CMK (cell line): ENCODE results near the gene SKI.
"Not testable (repeated sequence)": the region's sequence is repeated elsewhere in the genome, so short reads cannot be mapped to it uniquely, and the experiment has no call there.

Source experiments
- DNase-seq: peaks from one replicate; pipeline ENCODE4 v3.0.0-alpha.2; 2010; ENCODE audit warnings: low read depth

The SKI gene

DNA sequence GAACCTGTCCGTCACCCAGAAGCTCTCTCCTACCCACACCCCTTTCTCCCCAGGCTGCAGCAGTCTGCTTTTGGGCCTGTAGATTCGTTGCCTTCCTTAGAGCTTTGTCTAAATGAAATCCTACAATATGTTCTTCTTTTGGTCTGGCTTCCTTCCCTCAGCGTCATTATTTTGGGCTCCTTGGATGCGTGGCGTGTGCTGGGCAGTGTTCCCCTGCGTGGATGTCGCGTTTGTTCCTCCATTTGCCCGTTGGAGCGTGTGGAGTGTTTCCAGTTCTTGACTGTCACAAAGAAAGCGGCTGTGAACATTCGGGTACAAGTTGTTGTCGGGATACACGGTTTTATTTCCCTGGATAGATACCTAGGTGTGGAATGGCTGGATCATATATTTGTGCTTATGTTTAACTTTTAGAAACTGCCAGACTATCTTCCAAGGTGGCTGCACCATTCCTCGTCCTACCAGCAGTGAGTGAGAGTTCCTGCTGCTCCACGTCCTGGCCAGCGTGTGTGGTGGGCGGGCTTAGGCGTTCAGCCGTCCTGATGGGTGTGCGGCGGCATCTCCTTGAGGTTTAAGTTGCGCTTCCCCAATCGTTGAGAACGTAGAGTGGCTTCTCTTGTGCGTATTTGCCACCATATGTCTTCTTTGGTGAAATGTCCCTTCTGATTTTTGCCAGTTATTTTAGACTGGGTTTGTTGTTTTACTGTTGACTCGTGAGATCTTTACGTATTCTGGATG lies 31.7 kb downstream of the SKI start:
- no peak for DNase-seq

DNA sequence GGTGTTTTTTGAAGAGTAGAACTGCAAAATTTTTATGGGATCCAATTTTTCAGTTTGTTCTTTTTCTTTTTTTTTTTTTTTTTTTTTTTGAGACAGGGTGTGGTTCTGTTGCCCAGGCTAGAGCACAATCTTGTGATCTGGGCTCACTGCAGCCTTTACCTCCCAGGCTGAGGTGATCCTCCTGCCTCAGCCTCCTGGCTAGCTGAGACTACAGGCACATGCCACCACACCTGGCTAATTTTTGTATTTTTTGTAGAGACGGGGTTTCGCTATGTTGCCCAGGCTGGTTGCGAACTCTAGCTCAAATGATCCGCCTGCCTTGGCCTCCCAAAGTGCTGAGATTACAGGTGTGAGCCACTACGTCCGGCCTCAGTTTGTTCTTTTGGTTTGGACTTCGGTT lies 32.4 kb downstream of the SKI start:
- not testable (repeated sequence) for DNase-seq

DNA sequence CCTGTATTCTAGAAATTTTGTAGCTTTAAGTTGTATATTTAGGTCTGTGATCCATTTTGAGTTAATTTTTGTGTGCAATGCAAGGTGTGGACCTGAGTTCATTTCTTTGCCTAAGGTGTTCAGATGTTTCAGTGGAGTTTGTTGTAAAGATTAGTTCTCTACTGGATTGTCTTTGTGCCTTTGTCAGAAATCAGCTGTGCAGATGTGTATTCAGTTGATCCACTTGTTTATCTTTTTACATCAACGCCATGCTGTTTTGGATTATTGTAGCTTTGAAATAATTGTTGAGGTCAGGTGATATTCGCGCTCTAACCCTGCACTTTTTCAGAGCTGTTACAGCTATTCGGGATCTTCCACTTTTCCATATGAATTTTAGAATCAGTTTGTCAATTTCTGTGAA lies 32.8 kb downstream of the SKI start:
- no peak for DNase-seq

DNA sequence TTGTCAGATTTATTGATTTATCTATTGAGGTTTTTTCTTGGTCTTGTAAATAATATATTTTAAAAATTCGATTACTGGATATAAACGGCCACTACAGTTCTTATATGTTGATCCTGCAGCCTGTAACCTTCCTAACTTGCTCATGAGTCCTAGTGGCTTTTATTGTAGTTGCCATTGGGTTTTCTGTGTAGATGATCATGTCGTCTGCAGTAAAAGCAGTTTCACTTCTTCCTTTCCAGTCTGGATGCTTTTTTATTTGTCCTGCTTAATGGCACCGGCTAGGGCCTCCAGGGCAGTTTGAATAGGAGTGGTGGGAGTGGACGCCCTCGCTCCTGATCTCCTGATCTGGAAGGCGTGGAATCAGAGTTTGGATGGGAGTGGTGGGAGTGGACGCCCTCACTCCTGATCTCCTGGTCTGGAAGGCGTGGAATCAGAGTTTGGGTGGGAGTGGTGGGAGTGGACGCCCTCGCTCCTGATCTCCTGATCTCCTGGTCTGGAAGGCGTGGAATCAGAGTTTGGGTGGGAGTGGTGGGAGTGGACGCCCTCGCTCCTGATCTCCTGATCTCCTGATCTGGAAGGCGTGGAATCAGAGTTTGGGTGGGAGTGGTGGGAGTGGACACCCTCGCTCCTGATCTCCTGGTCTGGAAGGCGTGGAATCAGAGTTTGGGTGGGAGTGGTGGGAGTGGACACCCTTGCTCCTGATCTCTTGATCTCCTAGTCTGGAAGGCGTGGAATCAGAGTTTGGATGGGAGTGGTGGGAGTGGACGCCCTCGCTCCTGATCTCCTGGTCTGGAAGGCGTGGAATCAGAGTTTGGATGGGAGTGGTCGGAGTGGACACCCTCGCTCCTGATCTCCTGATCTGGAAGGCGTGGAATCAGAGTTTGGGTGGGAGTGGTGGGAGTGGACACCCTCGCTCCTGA lies 33.6 kb downstream of the SKI start:
- DNase-seq, result not testable (repeated sequence)

DNA sequence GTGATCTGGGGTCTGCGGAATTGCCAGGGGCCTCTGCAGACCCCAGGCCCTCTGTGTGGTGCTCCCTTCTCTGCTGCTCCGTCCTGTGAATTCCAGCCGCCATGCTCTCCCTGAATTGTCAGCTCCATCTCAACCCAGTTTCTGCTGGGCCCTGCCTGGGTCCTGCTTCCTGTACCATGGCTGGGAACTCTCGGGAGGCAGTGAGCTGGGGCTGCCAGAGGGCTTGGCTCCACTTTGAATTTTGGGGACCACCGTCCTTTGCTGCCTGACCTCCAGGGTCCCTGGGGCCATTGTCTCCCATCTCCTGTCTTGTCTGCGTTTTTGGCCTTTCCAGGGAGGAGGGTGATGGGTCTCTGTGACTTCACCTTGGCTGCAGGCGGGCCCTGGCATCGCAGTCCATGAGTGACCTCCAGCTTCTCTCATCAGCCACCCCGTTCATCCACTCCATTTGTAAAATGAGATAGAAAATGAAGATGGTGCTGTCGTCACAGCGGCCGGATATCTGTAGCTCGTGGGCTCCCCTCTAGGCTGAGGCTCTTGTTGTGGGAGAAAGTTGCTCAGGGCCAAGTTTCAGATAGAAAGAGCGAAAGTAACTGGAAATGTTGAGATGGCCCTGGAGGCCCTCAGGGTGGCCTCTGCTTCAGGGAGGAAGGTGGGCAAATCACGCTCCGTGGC lies 38.3 kb downstream of the SKI start:
- no peak for DNase-seq

DNA sequence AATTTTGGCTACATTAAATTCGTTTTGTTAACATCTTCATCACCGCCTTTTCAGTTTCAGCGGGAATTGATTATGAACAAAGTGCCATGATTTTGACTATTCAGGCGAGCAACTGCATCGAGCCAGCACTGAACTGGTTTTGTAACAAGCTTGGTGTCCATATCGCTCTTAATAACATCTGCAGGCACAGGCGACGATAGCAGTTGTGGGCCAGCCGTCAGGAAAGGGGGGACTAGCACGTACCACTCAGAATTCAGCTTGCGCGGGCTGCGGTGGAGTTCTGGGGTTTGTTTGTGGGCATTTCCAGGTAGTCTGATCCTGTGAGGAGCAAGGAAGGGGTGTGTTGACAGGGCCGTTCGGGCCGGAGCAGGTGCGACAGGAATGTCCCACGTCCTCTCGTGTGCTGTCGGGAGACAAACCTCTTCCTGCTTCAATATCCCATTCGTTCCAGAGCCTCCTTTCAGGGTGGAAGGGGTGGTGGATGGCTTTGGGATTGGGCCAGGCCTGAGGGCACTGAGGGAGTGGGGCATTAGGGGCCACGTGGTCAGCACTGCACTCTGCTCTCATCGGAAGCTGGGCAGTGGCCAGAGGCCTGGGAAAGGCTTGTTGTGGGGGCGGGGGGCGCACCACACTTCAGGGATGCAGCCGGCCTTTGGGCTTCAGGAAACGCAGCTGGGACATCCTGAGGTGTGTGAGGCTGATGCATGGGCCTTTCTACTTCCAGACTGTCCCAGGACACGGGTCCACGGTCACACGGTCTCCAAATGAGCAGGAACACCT lies 39.1 kb downstream of the SKI start:
- DNase-seq, result no peak

DNA sequence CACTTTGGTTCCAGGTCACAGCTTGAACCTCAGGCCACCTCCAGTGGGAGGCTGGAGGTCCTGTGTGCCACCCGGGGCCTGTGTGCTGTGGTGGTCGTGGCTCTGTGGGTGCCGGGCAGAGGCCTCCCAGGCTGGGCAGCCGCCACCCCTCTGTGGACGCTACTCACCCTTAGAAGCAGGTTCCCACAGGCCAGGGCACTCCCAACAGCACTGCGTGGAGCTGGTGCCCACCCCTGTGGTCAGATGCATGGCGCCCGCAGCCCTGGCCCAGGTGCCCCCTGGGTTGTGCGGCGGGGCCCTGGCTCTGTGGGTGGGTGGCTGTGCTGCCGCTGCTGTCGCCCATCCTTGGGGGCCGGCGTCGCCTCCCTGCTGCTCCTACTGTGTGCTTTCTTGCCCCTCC lies 39.7 kb downstream of the SKI start:
- DNase-seq, result no peak

DNA sequence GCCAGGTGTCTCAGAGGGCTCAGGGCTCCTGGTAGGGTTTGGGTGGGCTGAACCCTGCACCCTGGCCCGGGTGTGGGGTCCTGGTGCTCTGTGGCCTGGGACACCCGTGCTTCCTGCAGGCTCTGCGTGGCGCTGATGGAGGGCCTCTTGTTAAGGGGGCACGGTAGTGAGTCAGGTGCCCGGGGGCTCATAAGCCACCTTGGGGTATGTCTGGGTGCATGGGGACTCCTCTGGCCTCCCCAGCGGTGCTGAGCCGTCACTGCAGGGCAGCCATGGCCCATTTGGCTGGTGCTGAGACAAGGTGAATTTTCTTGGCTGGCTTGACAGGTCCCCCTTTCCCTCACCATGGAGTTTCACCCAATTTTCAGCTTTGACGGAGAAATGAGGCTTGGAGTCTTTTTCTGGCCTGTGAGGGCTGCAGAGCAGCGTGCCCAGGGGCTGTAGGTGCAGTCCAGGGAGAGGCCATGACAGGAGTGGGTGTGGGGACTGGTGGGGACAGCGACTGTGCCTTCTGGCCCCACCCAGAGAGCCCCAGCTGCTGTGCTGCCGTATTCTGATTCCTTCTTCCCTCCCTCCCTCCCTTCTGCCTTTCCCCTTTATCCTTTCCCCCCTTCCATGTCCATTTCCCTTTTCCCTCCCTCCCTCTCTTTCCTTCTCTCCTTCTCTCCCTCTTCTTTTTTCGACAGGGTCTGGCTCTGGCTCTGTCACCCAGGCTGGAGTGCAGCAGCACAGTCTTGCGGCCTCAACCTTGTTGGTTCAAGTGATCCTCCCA lies 40.4 kb downstream of the SKI start:
- no peak for DNase-seq

DNA sequence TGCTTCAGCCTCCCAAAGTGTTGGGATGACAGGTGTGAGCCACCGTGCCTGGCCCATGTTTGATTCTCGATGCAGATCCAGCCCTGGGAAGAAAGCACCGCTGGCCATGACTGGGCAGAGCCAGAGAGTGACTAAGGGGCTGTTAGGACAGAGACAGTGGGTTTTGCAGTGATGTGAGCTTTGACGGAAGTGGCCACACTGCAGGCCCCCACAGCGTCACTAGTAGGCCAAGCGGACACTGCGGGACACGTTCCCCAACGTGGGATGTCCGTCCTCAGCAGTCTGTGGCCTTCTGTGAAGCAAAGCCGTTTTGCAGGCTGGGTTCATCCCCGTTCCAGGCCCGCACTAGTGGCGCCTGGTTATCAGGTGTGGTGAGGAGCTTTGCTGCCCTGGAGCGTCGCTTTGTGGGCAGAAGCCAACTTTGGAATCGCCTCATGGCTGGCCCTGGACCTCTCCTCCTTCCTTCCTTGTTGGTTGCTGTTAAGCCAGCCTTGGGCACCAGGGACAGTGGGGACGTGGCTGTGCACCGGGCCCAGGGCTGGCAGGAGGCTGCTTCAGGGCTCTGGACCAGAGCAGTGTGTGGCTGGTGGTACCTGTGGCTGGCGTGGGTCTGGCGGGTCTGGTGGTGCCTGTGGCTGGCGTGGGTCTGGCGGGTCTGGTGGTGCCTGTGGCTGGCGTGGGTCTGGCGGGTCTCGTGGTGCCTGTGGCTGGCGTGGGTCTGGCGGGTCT lies 41.2 kb downstream of the SKI start:
- DNase-seq, result no peak

DNA sequence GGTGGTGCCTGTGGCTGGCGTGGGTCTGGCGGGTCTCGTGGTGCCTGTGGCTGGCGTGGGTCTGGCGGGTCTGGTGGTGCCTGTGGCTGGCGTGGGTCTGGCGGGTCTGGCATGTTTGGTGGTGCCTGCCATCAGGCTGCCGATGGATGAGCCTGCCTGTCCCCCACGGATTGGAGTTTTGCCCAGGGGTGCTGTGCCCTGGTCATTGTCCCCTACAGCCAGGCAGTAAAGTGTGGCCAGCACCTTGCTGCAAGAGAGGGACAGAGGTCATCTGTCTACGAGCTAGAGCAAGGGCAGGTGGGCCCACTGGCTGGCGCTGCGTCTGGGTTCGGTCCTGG lies 41.8 kb downstream of the SKI start:
- no peak for DNase-seq

DNA sequence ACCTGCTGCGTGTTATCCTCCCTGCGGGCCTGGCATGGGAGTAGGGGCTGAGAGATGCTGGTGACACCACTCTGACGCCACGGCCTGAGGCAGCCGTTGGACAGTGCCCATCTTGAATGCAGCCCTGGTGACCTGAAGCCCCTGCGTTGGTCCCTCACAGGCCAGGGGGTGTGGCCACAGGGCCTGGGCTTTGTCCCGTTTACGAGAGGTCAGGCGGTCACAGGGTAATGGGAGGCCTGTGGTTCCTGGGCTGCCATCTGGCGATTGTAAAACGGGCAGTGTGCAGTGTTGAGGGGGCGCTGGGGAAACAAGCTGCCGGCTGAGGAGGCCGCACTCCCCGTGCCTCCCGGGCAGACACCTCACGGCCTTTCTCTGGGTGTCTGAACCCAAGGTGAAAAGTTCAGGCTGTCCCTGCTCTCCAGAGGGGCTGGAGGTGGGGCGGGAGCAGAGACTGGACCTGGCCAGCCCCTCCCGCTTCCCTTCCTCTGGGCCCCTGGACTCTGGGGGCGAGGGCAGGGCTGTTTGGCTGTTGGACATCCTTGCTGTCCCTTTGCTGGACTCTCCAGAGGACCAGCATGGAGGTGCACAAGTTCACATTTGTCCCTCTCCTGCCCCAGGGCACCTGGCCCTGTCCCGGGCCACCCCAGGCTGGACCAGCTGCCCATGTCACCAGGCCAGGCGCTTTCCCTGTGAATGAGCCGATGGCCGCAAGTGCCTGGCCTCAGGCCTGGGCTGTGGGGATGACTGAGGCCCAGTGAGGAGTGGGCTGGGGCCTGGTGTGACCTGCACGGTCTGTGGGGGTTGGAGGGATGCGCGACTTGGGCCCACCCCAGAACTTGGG lies 42.4 kb downstream of the SKI start:
- no peak for DNase-seq

DNA sequence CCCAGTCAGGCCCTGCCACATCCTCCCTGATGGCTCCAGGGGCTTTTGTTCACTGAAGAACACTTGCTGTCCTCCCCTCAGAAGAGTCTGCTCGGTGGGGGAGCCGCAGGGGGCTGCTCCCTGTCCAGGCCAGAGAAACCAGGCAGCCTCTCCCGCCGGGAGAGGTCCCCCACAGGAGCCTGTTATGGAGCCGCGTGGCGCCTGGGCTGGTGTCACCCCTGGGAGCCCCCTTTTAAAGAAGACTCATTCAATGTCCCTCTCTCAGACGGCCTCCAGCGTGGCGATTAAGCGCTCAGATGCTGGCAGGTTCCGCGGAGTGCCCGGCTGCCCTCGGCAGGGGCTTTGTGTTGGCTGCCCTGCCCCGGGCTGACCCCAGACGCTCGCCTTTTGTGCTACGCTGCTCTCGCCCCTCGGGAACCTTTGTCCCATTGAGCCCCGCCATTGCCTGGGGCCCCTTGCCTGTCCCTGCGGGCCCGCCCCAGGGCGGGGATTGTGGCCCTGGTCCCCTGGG lies 43.1 kb downstream of the SKI start:
- DNase-seq, result no peak

DNA sequence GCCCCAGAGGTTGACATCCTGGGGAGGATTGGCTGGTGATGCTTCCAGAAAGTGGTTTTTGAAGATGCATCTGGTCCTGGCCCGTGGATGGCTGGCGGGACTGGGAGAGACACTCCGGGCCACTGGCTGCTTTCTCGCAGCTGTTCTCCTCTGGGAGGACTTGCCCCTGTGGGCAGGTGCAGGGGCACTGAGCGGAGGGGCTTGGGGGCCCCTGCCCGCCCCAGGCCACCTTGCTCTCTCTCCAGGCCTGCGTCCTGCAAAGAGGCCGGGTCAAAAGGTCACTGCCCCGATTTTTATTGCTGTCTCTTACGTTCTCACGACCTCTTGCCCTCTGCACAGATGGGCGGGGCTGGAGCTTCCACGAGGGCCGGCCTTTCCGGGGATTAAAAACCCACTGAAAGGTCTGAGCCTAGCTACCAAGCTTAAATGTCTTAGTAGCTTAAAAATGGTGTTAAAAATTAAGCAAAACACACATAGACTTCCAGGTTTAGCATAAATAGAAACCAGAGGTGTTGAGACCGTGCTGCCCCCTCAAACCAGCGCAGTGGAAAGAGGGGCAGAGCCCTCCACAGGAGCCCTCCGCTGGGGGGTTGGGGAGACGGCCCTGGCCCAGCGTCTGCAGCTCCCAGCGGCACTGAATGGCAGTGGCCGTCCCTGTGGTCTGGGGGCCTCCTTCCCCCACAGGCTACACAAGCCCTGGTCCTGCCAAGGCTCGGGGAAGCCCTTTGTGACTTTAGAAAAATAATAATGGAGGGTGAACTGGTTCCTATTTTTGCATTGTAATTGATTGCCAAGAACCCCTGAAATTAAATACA lies 43.9 kb downstream of the SKI start:
- no peak for DNase-seq

DNA sequence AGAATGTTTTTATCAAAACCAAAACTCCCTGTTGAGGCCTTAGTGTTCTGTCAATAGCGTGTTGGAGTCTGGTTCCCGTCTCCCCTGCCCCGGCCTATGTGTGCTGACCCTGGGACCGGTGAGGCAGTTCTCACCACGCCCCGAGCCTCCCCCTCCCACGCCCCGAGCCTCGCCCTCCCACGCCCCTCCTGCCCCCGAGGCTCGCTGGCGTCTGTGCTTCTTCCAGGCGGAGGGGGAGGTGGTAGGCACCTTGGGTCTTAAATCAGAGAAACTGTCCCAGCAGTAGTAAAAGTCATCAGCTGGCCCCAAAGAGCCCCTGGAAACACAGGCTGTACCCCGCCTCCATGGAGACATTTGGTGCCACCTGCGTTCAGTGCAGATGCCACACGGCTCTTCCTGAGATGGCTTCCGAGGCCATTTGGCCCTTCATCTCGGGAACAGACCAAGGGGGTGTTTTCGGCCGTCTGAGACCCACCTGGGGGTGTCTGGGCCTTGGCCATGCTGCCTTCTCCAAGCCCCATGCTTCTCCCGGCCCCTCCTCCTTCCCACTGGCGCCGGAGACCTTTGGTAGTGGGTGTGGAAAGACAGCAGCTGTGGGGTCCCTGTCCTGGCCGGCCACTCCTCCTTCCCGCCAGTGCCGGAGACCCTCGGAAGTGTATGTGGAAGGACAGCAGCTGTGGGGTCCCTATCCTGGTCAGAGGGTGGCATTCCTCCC lies 44.7 kb downstream of the SKI start:
- no peak for DNase-seq

DNA sequence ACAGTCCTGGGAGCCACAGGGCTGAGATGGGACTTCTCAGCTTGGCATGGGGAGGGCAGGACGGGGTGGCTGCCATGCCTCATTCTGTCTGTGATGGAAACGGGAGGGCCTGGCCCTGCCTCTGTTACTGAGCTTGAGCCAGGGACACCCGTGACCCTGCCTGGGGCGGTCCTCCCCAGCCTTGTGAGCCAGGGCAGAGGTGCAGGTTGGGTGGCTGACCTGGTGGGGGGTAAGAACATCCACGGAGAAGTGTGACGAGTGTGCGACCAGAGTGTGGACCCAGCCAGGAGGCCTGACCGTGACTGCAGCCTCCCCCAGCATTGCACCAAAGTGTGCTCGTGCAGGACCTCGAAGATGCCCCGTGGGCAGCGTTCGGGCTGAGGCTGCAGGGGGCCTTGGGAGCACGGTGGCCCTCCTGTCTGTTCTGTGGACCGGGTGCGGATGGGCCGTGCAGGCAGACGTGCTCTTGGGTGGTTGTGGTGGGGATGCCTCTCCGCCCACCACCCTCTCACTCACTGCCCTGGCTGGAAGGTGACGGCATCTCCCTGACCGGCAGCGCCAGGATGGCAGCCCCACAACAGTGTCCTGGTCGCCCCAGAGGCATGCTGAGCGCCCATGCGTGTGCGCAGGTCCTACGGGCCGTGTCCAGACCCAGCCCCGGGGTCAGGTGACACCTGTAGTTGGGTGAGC lies 45.4 kb downstream of the SKI start:
- DNase-seq, result no peak

DNA sequence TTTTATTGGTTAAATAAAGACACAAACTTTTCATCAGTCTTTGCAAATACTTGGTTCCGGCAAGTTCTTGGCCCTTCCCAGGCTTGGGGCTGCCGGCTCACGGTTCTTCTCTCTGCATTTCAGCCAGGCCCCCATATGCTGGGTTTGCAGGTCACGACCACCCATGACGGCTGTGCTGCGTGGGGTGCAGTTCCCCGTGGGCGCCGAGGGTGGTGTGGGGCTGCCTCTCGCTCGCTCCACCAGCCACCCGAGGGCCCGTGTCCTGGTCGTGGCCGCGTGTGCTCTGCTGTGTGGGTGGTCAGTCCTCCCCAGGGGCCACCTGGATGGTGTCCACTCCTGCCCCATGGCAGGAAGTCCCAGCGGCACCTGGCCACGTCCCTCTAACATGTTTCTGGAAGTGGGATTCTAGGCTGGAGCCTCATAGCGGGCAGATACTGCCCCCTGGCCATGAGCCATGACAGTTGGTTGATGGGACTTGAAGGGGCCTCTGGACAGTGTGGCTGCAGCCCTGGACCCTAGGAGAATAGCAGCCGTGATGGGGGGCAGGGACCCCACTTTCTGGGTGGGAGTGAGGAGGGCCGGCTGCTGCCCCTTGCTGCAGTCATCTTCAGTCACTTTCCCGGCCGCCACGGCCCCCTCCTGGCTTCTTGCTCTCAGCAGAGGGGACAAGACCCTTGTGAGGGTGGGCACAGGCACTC lies 46.3 kb downstream of the SKI start:
- DNase-seq, result no peak
